Umbilical cord (tissue), 2 donors: ENCODE data around the gene SYNGR1. TPM values are rescaled to one million over a fixed set of nuclear protein-coding genes. Genes with fewer than 3 reads are reported as not detected.

ENCODE experiments used
- DNase-seq: peaks from one replicate; pipeline ENCODE4 v3.0.0-alpha.2; 2015; ENCODE audit warnings: low spot score
- total RNA-seq: library from RNA; depleted of rRNA; stranded (reverse); fragments of >200 nt; gene quantifications from one replicate; pipeline ENCODE4 v1.2.3, GENCODE V29; 2014; ENCODE audit warnings: low replicate concordance; ENCODE audit not compliant: insufficient read depth

SYNGR1 gene
- total RNA-seq, 1 donor from 2014 or later = 3.6 TPM

DNA sequence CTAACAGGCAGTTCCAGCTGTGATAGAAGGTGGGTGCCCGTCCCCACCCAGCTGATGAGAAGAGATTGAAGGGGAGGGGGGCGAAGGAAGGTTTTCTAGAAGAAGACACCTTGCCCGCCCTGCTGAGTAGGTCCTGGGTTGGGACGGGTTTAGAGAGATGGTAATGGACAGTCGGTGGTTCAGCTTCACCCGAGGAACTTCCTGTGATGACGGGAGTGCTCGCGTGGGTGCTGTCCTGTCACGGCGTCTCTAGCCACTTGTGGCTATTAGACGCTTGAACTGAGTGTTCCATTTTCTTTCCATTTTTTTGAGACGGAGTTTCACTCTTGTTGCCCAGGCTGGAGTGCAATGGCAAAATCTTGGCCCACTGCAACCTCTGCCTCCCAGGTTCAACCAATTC lies 79.4 kb downstream of the SYNGR1 start:
- DNase-seq = no peak

GRCh38 chr22:39429916-39430575 lies 80.3 kb downstream of the SYNGR1 start:
- no peak for DNase-seq

DNA sequence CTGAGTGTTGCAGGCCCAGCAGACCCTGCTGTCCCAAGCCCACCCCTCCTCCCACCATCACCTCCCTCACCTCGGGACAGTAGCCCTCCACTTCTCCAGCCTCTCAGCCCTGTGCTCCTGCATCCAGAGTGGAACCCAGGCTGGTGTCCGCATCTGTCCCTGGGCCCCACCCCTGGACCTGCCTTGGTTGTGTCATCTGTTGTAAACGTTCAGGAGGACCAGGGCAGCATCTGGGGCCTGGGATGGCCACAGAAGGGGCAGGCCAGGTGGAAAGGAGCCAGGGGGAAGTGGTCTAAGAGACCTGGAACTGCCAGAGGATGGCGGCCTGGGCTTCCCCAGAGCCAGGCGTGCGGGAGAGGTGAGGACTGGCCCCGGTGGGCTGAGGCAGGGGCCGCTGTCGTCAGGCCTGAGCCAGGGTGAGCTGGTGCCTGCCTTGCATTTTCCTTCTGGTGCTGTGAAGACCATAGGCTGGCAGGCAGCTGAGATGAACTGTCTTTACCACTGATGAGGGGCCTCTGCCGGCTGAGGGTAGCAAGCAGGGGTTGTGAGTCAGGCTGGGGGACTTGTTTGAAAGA lies 80.9 kb downstream of the SYNGR1 start:
- DNase-seq = no peak

DNA sequence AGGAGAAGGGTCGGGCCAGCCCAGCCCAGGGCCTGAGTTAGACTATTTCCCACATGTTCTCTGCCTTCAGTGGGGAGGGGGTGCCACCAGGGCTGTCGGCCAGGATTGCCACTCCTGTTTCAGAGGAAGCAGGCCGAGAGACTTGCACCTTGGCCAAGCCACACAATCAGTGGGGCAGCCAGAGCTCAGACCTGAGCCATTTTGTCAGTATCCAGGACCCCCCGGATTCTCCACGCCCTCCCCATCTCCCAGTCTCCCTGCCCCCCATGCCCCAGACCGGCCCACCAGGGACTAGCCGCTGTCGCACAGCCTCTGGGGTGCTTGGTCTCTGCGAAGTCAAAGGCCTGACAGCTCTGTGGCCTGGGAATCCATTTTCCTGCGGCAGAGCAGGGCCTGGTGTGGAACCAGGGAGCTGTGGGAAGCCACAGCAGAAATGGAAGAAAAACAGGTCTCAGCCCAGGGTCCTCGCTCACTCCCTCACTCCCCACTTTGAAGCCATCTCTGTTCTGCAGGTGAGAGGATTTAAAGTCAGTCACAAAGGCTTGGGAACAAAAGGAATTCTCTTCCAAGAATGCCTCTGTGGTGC lies 81.5 kb downstream of the SYNGR1 start:
- no peak for DNase-seq

- no peak for DNase-seq
These were observed 82.0 kb downstream of the SYNGR1 start for GRCh38 chr22:39431821-39432251.

GRCh38 chr22:39432361-39432811 lies 82.6 kb downstream of the SYNGR1 start:
- DNase-seq = no peak

DNA sequence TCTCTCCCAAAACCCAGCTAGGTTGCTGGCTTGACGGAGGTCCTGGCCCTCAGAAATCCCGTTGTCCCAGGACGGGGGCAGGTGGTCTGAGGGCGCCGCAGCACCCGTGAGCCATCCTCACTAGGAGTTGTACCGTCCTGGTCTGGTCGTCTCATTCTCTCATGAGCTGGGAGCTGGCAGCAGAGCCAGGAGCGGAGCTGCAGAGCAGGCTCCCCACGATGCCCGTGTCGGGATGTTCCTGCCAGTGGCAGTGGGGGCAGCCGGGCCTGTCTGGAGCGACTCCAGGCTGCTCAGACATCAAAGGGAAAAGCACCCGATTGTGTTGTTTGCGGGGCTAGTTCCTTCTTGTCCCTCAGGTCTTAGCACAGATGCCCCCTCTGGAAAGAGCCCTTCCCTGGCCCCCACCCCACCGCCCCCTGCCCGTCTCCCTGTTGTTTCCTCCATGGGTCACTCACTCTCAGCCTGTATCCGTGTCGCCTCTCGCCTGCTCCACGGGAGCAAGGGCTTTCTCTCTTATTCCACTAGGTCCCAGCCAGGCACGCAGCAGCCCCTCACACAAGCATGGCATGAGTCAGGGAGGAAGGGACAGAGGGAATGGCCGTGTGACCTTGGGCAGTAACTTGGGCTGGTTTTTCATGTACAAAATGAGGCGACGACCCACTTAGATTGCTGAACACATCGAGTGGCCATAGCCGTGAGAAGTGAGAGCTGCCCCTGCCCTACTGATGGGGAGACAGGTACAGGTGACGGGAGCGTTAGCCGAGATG lies 83.9 kb downstream of the SYNGR1 start:
- no peak for DNase-seq

- no peak for DNase-seq
These were observed 84.5 kb downstream of the SYNGR1 start for GRCh38 chr22:39434243-39434653.

DNA sequence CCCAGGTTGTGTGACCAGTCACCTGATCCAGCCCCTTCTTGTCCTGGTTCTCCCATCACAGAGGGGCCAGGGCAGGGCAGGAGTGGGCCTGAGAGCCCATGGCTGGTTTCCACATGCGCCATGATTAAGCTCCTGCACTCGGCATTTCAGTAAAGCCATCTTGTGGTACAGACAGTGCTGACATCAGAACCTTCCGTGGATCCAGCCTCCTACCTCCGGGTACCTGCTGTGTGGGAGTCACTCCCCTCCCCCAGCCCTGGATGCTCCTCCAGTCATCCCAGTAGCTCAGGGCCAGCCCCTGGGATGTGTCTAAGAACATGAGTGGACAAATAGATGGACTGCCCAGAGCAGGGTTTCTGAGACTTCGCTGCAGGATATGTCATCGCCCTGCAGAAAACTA lies 84.9 kb downstream of the SYNGR1 start:
- DNase-seq = no peak

Other genes starting within 250 kb of the SYNGR1 start
- 10.4 TPM for gene CBX7, start 197.3 kb upstream of the SYNGR1 start, total RNA-seq
- gene PDGFB, start 105.0 kb upstream of the SYNGR1 start, total RNA-seq = 4.8 TPM
- 2,339 TPM for gene RPL3, start 30.4 kb upstream of the SYNGR1 start, total RNA-seq
- 18.8 TPM for gene TAB1, start 49.8 kb downstream of the SYNGR1 start, total RNA-seq
- 2.2 TPM for gene MGAT3, start 107.0 kb downstream of the SYNGR1 start, total RNA-seq
- 7.0 TPM for gene MIEF1, start 152.3 kb downstream of the SYNGR1 start, total RNA-seq
- gene ATF4, start 170.6 kb downstream of the SYNGR1 start, total RNA-seq = 231 TPM
- gene RPS19BP1, start 182.8 kb downstream of the SYNGR1 start, total RNA-seq = 19.0 TPM
- gene CACNA1I, start 220.8 kb downstream of the SYNGR1 start, total RNA-seq = 0.48 TPM